HepG2 (cell line): ENCODE results near the gene TMEM145. TPM values are rescaled to one million over a fixed set of nuclear protein-coding genes. Genes with fewer than 3 reads are reported as not detected.

ENCODE experiments used
- ATAC-seq: fragments of 200-7000 bp; cut with Tn5 transposase; 3 replicates; pipeline ENCODE4 v1.9.1; 2020; ENCODE audit warnings: mild to moderate bottlenecking, moderate library complexity
- BruUV-seq: library from RNA; stranded (reverse); fragments of 400-500 nt; replicated peaks from 2 replicates; lab custom pipeline; 2021; lab: Mats Ljungman, UMichigan
- CTCF ChIA-PET: fragments of 300-600 bp; formaldehyde crosslinking; extraction: SDS; loops from one replicate; lab custom pipeline; 2021; ENCODE audit warnings: low total read pairs, inconsistent platforms, low intra/inter-chr PET ratio; lab: Yijun Ruan, JAX
- POLR2A ChIA-PET: fragments of 350-600 bp; sonication (Branson Sonifier 250); formaldehyde crosslinking; loops from one replicate; lab custom pipeline; 2020; ENCODE audit warnings: antibody characterized with exemption, inconsistent platforms; lab: Yijun Ruan, JAX
- DNase-seq: peaks from one replicate; pipeline ENCODE4 v3.0.0-alpha.2; 2015; ENCODE audit warnings: low spot score
- FAIRE-seq: peaks from 3 replicates; lab custom pipeline; 2011; peaks lifted over from hg19 to GRCh38; lab: Jason Lieb, UNC
- H2AFZ ChIP-seq: one replicate; pipeline ENCODE4 v1.6.1; 2011; ENCODE audit warnings: low read length, inconsistent platforms
- H3K27ac ChIP-seq: fragments of 300-600 bp; 3 replicates; pipeline ENCODE4 v1.8.0; 2011; ENCODE audit warnings: mixed run types, mild to moderate bottlenecking, mixed read lengths, low read length, inconsistent platforms; ENCODE audit not compliant: insufficient read depth; ENCODE audit errors: extremely low read length
- H3K27me3 ChIP-seq, 2 experiments: fragments of 200-600 bp in 1 of 2; 2 replicates in 1 of 2; 3 replicates in 1 of 2; pipeline versions ENCODE4 v1.6.0 to v1.8.0; 2011; ENCODE audit warnings: low read length in 2 of 2, mild to moderate bottlenecking in 2 of 2, moderate library complexity in 2 of 2, inconsistent platforms in 1 of 2; ENCODE audit not compliant: insufficient read depth in 2 of 2, control insufficient read depth in 1 of 2
- H3K36me3 ChIP-seq, 2 experiments: fragments of 200-600 bp in 1 of 2; replicated peaks in 1 of 2; 2 replicates in 1 of 2; 3 replicates in 1 of 2; pipeline versions ENCODE4 v1.5.1 to v1.8.0; 2011; ENCODE audit warnings: low read length in 2 of 2, inconsistent platforms in 1 of 2; ENCODE audit not compliant: insufficient read depth in 2 of 2, control insufficient read depth in 1 of 2
- H3K4me1 ChIP-seq: 2 replicates; pipeline ENCODE4 v1.5.1; 2012; ENCODE audit warnings: low read length, inconsistent platforms; ENCODE audit not compliant: insufficient read depth
- H3K4me2 ChIP-seq: 2 replicates; pipeline ENCODE4 v1.6.0; 2011; ENCODE audit warnings: low read depth, low read length, inconsistent platforms
- H3K4me3 ChIP-seq, 3 experiments: fragments of 200-600 bp in 1 of 3; sonication (generic), shearing (Covaris generic) in 1 of 3; replicated peaks in 1 of 3; 2 replicates each; pipeline ENCODE4 v1.5.1; 2011 to 2016; ENCODE audit warnings: low read length in 3 of 3, inconsistent platforms in 2 of 3, low read depth in 2 of 3, mild to moderate bottlenecking in 2 of 3, control low read depth in 1 of 3, mixed read lengths in 1 of 3; ENCODE audit not compliant: insufficient read depth in 1 of 3
- H3K79me2 ChIP-seq: one replicate; pipeline ENCODE4 v1.6.1; 2011; ENCODE audit warnings: low read length, inconsistent platforms; ENCODE audit not compliant: insufficient read depth
- H3K9ac ChIP-seq: 2 replicates; pipeline ENCODE4 v1.6.0; 2011; ENCODE audit warnings: mild to moderate bottlenecking, low read depth, low read length, inconsistent platforms; ENCODE audit not compliant: insufficient read depth
- H3K9me3 ChIP-seq: 2 replicates; pipeline ENCODE4 v1.5.1; 2012; ENCODE audit warnings: mild to moderate bottlenecking, low read length
- H4K20me1 ChIP-seq: 2 replicates; pipeline ENCODE4 v1.6.0; 2011; ENCODE audit warnings: inconsistent platforms, mild to moderate bottlenecking, low read length, moderate library complexity; ENCODE audit not compliant: insufficient read depth
- BORCS8-MEF2B ChIP-seq: sonication (generic); formaldehyde crosslinking; IDR thresholded peaks from 2 replicates; pipeline ENCODE4 v1.8.0; 2022; ENCODE audit warnings: mild to moderate bottlenecking, missing genetic modification reagents
- CAMTA2 ChIP-seq: sonication (generic); formaldehyde crosslinking; IDR thresholded peaks from 2 replicates; pipeline ENCODE4 v1.4.0; 2020; ENCODE audit warnings: mild to moderate bottlenecking, missing genetic modification reagents, borderline replicate concordance
- HOXA9 ChIP-seq: sonication (generic); formaldehyde crosslinking; IDR thresholded peaks from 2 replicates; pipeline ENCODE4 v1.8.1; 2022; ENCODE audit warnings: missing genetic modification reagents, mild to moderate bottlenecking, moderate library complexity, borderline replicate concordance
- PCBP1 ChIP-seq: fragments of 200-400 bp; formaldehyde crosslinking; IDR thresholded peaks from 2 replicates; pipeline ENCODE4 v1.6.1; 2017; ENCODE audit warnings: mild to moderate bottlenecking, low read depth, low read length, borderline replicate concordance
- REL ChIP-seq: sonication (generic); formaldehyde crosslinking; conservative IDR thresholded peaks from 2 replicates; pipeline ENCODE4 v1.8.0; 2022; ENCODE audit warnings: mild to moderate bottlenecking, missing genetic modification reagents, moderate library complexity
- ZKSCAN8 ChIP-seq: IDR thresholded peaks from 2 replicates; pipeline ENCODE4 v1.6.1; 2016; ENCODE audit warnings: borderline replicate concordance, missing genetic modification reagents, missing compliant biosample characterization
- ZNF577 ChIP-seq: sonication (generic); formaldehyde crosslinking; IDR thresholded peaks from 2 replicates; pipeline ENCODE4 v1.4.0; 2020; ENCODE audit warnings: mild to moderate bottlenecking, low read depth, missing genetic modification reagents, borderline replicate concordance
- ZNF713 ChIP-seq: sonication (generic); formaldehyde crosslinking; IDR thresholded peaks from 2 replicates; pipeline ENCODE4 v1.4.0; 2020; ENCODE audit warnings: mild to moderate bottlenecking, missing genetic modification reagents
- ZNF749 ChIP-seq: sonication (generic); formaldehyde crosslinking; IDR thresholded peaks from 2 replicates; pipeline ENCODE4 v1.8.0; 2022; ENCODE audit warnings: mild to moderate bottlenecking, missing genetic modification reagents, moderate library complexity, borderline replicate concordance
- WGBS: methylation state at CpG from one replicate; pipeline ENCODE4 v1.1.6; 2017; ENCODE audit warnings: low lambda C conversion rate; 5-methylcytosine and 5-hydroxymethylcytosine counted together
- in situ Hi-C: cut with HindIII; loops from 2 replicates; pipeline ENCODE4 v1.10.0; 2017; ENCODE audit warnings: low pct_unique_long_range_greater_than_20kb; ENCODE audit not compliant: extremely low pct_ligation_motif_present
- intact Hi-C: fragments of 100-400 bp; cut with micrococcal nuclease; formaldehyde crosslinking; loops from one replicate; pipeline ENCODE4 v1.10.0; 2022; ENCODE audit not compliant: unreplicated experiment
- polyA plus RNA-seq, 8 experiments: library from polyadenylated mRNA; depleted of rRNA in 3 of 8; stranded (reverse) in 7 of 8; unstranded in 1 of 8; fragments of >200 nt; fragmentation: Illumina TruSeq in 4 of 8; extraction: Trizol in 4 of 8; gene quantifications; 2 replicates each; pipeline versions ENCODE4 v1.2.1 to v1.2.3, GENCODE V29; 2011 to 2016; ENCODE audit warnings: low read depth in 4 of 8, missing spikeins in 1 of 8, mixed read lengths in 1 of 8; ENCODE audit not compliant: insufficient read depth in 1 of 8
- total RNA-seq, 5 experiments: library from RNA; depleted of rRNA; stranded (reverse); fragments of >200 nt; fragmentation: Illumina TruSeq; extraction: Trizol; gene quantifications; 2 replicates each; pipeline ENCODE4 v1.2.3, GENCODE V29; 2016; ENCODE audit warnings: low read depth in 1 of 5
- TF ChIP-seq, protein P1 (sequence below): sonication (generic); formaldehyde crosslinking; IDR thresholded peaks from 2 replicates; pipeline ENCODE4 v1.9.0; 2021; ENCODE audit warnings: mild to moderate bottlenecking, missing genetic modification reagents
- TF ChIP-seq, protein P2 (sequence below): sonication (generic); formaldehyde crosslinking; IDR thresholded peaks from 2 replicates; pipeline ENCODE4 v1.4.0; 2020; ENCODE audit warnings: missing genetic modification reagents

The TMEM145 gene
- total and polyA plus RNA-seq, 2 of the 13 experiments (the other 11 are each of a cell fraction or from before 2014, with no cell fraction given): 0.07 to 5.1 TPM

DNA sequence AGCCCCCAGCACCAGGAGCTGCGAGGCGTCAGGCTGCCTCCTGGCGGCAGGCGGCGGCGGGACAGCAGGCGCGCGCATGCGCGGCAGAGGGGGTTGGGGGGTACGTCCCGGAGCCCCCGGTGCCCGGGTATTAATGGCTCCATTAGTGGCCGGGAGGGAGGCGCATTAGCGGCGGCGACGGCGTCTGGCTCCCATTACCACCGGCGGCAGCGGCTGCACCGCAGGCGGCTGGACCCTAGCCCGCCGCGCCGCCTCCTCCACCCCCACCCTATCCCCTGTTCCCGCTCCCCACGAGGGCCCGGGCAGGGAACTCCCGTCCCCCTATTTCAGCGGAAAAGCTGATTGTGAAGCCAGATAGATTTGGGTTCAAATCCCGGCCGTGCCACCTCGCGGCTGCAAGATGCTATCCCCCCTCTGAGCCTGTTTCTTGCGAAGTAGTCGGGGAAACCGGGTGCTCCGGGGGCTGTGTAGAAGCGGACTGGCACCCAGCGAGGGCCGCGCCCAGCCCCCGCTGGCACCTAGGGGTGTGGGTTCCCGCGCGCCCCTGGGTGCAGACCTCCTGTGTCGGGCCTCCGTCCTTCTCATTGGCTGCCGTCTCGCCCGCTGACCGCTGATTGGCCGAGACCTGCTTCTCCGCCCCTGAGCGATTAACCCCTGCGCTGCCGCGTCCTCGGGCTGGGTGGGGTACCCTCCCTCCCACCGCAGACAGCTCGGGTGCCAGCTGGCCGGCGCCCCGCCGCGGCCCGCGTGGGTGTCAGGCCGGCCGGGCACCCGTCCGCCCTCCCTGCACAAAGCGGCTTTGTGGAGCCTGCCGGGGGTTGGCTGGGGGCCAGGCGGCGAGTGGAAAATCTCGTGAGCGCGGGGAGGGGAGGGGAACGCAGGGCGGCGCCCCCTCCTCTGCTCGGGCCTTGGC, 33.0 kb upstream of the TMEM145 start (continued):
- TF ChIP-seq, protein P1, sequence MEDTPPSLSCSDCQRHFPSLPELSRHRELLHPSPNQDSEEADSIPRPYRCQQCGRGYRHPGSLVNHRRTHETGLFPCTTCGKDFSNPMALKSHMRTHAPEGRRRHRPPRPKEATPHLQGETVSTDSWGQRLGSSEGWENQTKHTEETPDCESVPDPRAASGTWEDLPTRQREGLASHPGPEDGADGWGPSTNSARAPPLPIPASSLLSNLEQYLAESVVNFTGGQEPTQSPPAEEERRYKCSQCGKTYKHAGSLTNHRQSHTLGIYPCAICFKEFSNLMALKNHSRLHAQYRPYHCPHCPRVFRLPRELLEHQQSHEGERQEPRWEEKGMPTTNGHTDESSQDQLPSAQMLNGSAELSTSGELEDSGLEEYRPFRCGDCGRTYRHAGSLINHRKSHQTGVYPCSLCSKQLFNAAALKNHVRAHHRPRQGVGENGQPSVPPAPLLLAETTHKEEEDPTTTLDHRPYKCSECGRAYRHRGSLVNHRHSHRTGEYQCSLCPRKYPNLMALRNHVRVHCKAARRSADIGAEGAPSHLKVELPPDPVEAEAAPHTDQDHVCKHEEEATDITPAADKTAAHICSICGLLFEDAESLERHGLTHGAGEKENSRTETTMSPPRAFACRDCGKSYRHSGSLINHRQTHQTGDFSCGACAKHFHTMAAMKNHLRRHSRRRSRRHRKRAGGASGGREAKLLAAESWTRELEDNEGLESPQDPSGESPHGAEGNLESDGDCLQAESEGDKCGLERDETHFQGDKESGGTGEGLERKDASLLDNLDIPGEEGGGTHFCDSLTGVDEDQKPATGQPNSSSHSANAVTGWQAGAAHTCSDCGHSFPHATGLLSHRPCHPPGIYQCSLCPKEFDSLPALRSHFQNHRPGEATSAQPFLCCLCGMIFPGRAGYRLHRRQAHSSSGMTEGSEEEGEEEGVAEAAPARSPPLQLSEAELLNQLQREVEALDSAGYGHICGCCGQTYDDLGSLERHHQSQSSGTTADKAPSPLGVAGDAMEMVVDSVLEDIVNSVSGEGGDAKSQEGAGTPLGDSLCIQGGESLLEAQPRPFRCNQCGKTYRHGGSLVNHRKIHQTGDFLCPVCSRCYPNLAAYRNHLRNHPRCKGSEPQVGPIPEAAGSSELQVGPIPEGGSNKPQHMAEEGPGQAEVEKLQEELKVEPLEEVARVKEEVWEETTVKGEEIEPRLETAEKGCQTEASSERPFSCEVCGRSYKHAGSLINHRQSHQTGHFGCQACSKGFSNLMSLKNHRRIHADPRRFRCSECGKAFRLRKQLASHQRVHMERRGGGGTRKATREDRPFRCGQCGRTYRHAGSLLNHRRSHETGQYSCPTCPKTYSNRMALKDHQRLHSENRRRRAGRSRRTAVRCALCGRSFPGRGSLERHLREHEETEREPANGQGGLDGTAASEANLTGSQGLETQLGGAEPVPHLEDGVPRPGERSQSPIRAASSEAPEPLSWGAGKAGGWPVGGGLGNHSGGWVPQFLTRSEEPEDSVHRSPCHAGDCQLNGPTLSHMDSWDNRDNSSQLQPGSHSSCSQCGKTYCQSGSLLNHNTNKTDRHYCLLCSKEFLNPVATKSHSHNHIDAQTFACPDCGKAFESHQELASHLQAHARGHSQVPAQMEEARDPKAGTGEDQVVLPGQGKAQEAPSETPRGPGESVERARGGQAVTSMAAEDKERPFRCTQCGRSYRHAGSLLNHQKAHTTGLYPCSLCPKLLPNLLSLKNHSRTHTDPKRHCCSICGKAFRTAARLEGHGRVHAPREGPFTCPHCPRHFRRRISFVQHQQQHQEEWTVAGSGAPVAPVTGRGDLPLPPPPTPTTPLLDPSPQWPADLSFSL: no peak
- peak; percentile 59; the same call in 1 of the 2 replicates for TF ChIP-seq ZKSCAN8 (CRISPR knock-in tag)

DNA sequence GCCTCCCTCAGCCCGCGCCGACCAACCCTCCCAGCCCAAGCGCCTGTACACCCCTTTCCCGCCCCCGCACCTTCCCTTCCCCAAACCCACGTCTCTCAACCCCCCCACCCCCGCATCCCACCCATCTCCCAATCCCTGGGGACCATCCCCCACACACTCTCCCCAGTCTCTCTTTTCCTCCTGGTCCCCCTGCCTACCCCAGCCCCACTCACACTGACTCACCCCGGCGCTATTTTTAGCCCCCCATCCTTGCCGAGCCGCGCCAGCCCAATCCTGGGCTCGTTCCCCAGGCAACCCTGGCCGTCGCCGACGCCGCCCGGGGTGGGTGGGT, 32.3 kb upstream of the TMEM145 start:
- no peaks in the 10 kb centered on the region; a peak in 1 of 5 replicates for H3K36me3 ChIP-seq
- H3K4me1 ChIP-seq: peaks cover 63% of the 10 kb centered on the region
- H3K4me3 ChIP-seq: peak overlapping the region; percentile 70 to 83 (median 73)
- no peak overlapping the region for H2AFZ ChIP-seq
- under 1% methylated on average over 16 of the region's 20 CpGs for WGBS
- H3K9me3 ChIP-seq: no peaks in the 10 kb centered on the region
- ChIA-PET CTCF (interaction anchor here (1.8 to 1.9 kb wide), 2 partner anchors 10 to 35 kb away, joined by 5 to 7 read pairs; no protein-coding TSS in a partner anchor), POLR2A (interaction anchor here (0.8 to 7.4 kb wide), 6 partner anchors 11 to 60 kb away, joined by 3 to 117 read pairs (median 20); partner anchors contain the start of genes CIC, ERF, GSK3A and ZNF526)
- peak overlapping the region; percentile 86 for H3K4me2 ChIP-seq
- FAIRE-seq: no peak
- intact Hi-C loops (loop anchor here (1.0 kb wide), 1 partner anchor 11 kb away; the partner anchor contains the start of gene CIC), in situ Hi-C loops (no loop called here)
- no peak for DNase-seq
- ATAC-seq: no peak; the same call in 2 of the 3 replicates
- H3K79me2 ChIP-seq: peaks cover 24% of the 10 kb centered on the region
- peaks cover 11% of the 10 kb centered on the region; the same call in 1 of the 2 replicates for H4K20me1 ChIP-seq
- BruUV-seq: no TSS peak
- peak overlapping the region; percentile 72 for H3K27ac ChIP-seq
- no peaks in the 10 kb centered on the region; a peak in 1 of 5 replicates for H3K27me3 ChIP-seq
- peak overlapping the region; percentile 73 for H3K9ac ChIP-seq
- no peak for TF ChIP-seq CAMTA2 (CRISPR knock-in tag)
- TF ChIP-seq REL: no peak
- TF ChIP-seq ZNF749 (CRISPR knock-in tag): 0 out of 2 replicates have a peak, but pooled peaks have one; percentile 7
- TF ChIP-seq, protein P2, sequence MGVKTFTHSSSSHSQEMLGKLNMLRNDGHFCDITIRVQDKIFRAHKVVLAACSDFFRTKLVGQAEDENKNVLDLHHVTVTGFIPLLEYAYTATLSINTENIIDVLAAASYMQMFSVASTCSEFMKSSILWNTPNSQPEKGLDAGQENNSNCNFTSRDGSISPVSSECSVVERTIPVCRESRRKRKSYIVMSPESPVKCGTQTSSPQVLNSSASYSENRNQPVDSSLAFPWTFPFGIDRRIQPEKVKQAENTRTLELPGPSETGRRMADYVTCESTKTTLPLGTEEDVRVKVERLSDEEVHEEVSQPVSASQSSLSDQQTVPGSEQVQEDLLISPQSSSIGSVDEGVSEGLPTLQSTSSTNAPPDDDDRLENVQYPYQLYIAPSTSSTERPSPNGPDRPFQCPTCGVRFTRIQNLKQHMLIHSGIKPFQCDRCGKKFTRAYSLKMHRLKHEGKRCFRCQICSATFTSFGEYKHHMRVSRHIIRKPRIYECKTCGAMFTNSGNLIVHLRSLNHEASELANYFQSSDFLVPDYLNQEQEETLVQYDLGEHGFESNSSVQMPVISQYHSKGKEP (CRISPR knock-in tag): no peak
- no peak for TF ChIP-seq ZNF577 (CRISPR knock-in tag)
- 0 out of 2 replicates have a peak, but pooled peaks have one; percentile 13 for TF ChIP-seq PCBP1
- no peak for TF ChIP-seq BORCS8-MEF2B (CRISPR knock-in tag)
- TF ChIP-seq ZNF713 (CRISPR knock-in tag): no peak
- TF ChIP-seq HOXA9 (CRISPR knock-in tag): 0 out of 2 replicates have a peak, but pooled peaks have one; percentile 9
